H1 (cell line): ENCODE results near the gene FGF2. TPM values are rescaled to one million over a fixed set of nuclear protein-coding genes. Genes with fewer than 3 reads are reported as not detected.

Experiments
- CTCF ChIA-PET: fragments of 300-600 bp; sonication (Branson Sonifier 250); formaldehyde crosslinking; loops from one replicate; lab custom pipeline; 2021; ENCODE audit not compliant: partially characterized antibody; lab: Charles Lee
- POLR2A ChIA-PET: fragments of 300-600 bp; sonication (Branson Sonifier 250); formaldehyde crosslinking; loops from one replicate; lab custom pipeline; 2021; ENCODE audit warnings: inconsistent platforms; ENCODE audit not compliant: partially characterized antibody; lab: Charles Lee
- DNase-seq, 2 experiments: peaks; one replicate each; pipeline versions ENCODE4 v3.0.0 to v3.0.0-alpha.2; 2010 to 2022; ENCODE audit warnings: low spot score in 2 of 2, low read depth in 1 of 2, mixed read lengths in 1 of 2
- FAIRE-seq: peaks from 2 replicates; lab custom pipeline; 2011; peaks lifted over from hg19 to GRCh38; lab: Jason Lieb, UNC
- H2AFZ ChIP-seq: 2 replicates; pipeline ENCODE4 v1.8.1; 2012; ENCODE audit warnings: low read length, inconsistent platforms
- H2AK5ac ChIP-seq: 2 replicates; pipeline ENCODE4 v1.6.1; 2013; ENCODE audit warnings: low read depth, low read length
- H2BK120ac ChIP-seq: replicated peaks from 2 replicates; pipeline ENCODE3; 2013; ENCODE audit warnings: low read depth, low read length, inconsistent platforms
- H2BK12ac ChIP-seq: 2 replicates; pipeline ENCODE4 v1.6.1; 2013; ENCODE audit warnings: low read depth, low read length
- H2BK15ac ChIP-seq: 2 replicates; pipeline ENCODE4 v1.6.1; 2013; ENCODE audit warnings: low read length
- H2BK20ac ChIP-seq: 2 replicates; pipeline ENCODE4 v1.6.1; 2013; ENCODE audit warnings: low read length
- H2BK5ac ChIP-seq: 2 replicates; pipeline ENCODE4 v1.6.1; 2013; ENCODE audit warnings: low read depth, low read length
- H3K14ac ChIP-seq: 2 replicates; pipeline ENCODE4 v1.6.1; 2013; ENCODE audit warnings: inconsistent platforms; ENCODE audit not compliant: insufficient read length
- H3K18ac ChIP-seq: 2 replicates; pipeline ENCODE4 v1.6.1; 2013; ENCODE audit warnings: low read length; ENCODE audit errors: extremely low read depth
- H3K23ac ChIP-seq: 2 replicates; pipeline ENCODE4 v1.6.1; 2013; ENCODE audit warnings: inconsistent platforms; ENCODE audit not compliant: insufficient read length
- H3K23me2 ChIP-seq: 2 replicates; pipeline ENCODE4 v1.6.1; 2013; ENCODE audit warnings: low read depth, low read length
- H3K27ac ChIP-seq: 2 replicates; pipeline ENCODE4 v1.6.1; 2011; ENCODE audit warnings: low read depth, low read length, inconsistent platforms
- H3K27me3 ChIP-seq, 4 experiments: replicated peaks in 1 of 4; 1 replicate in 1 of 4; 2 replicates in 3 of 4; pipeline versions ENCODE4 v1.6.1 to v1.8.1; 2011 to 2013; ENCODE audit warnings: low read length in 3 of 4, mild to moderate bottlenecking in 3 of 4, inconsistent platforms in 2 of 4, mixed read lengths in 2 of 4, moderate library complexity in 1 of 4; ENCODE audit not compliant: control insufficient read depth in 3 of 4, insufficient read depth in 3 of 4; ENCODE audit errors: extremely low read depth in 1 of 4
- H3K36me3 ChIP-seq, 4 experiments: 2 replicates each; pipeline versions ENCODE4 v1.6.1 to v1.8.1; 2011 to 2013; ENCODE audit warnings: mild to moderate bottlenecking in 4 of 4, low read length in 3 of 4, moderate library complexity in 2 of 4, control low read depth in 1 of 4, inconsistent platforms in 1 of 4; ENCODE audit not compliant: insufficient read depth in 4 of 4, control insufficient read depth in 2 of 4
- H3K4ac ChIP-seq: replicated peaks from 2 replicates; pipeline ENCODE3; 2013; ENCODE audit warnings: low read length, low read depth, mixed read lengths, inconsistent platforms; ENCODE audit not compliant: insufficient read length
- H3K4me1 ChIP-seq, 4 experiments: replicated peaks in 1 of 4; 1 replicate in 1 of 4; 2 replicates in 3 of 4; pipeline versions ENCODE4 v1.6.1 to v1.8.1; 2011 to 2013; ENCODE audit warnings: low read length in 3 of 4, inconsistent platforms in 2 of 4, mixed read lengths in 1 of 4; ENCODE audit not compliant: insufficient read depth in 4 of 4, control insufficient read depth in 3 of 4
- H3K4me2 ChIP-seq, 2 experiments: 2 replicates each; pipeline versions ENCODE4 v1.6.1 to v1.8.1; 2011 to 2013; ENCODE audit warnings: low read depth in 2 of 2, low read length in 2 of 2, control low read depth in 1 of 2, inconsistent platforms in 1 of 2, mild to moderate bottlenecking in 1 of 2; ENCODE audit not compliant: insufficient read depth in 1 of 2
- H3K4me3 ChIP-seq, 4 experiments: fragments of 200-600, 300-600 bp in 1 of 4; sonication (generic), shearing (Covaris generic), sonication (Bioruptor Twin) in 1 of 4; 2 replicates each; pipeline versions ENCODE4 v1.5.1 to v1.8.1; 2011 to 2016; ENCODE audit warnings: low read length in 4 of 4, low read depth in 3 of 4, control low read depth in 2 of 4, inconsistent platforms in 2 of 4, mild to moderate bottlenecking in 2 of 4, mixed read lengths in 1 of 4, moderate library complexity in 1 of 4; ENCODE audit not compliant: insufficient read depth in 2 of 4; ENCODE audit errors: extremely low read depth in 1 of 4
- H3K56ac ChIP-seq: replicated peaks from 2 replicates; pipeline ENCODE3; 2013; ENCODE audit warnings: low read depth, mild to moderate bottlenecking, mixed read lengths, low read length, inconsistent platforms; ENCODE audit not compliant: insufficient read length
- H3K79me1 ChIP-seq: 2 replicates; pipeline ENCODE4 v1.6.1; 2013; ENCODE audit warnings: low read depth, low read length, control low read depth
- H3K79me2 ChIP-seq, 2 experiments: 2 replicates each; pipeline versions ENCODE4 v1.6.1 to v1.8.1; 2012 to 2013; ENCODE audit warnings: low read length in 2 of 2, mild to moderate bottlenecking in 2 of 2, inconsistent platforms in 1 of 2; ENCODE audit not compliant: insufficient read depth in 2 of 2, control insufficient read depth in 1 of 2
- H3K9ac ChIP-seq, 4 experiments: replicated peaks in 1 of 4; 1 replicate in 1 of 4; 2 replicates in 3 of 4; pipeline versions ENCODE4 v1.6.1 to v1.8.1; 2011 to 2013; ENCODE audit warnings: low read depth in 3 of 4, low read length in 3 of 4, control low read depth in 2 of 4, mild to moderate bottlenecking in 2 of 4, moderate library complexity in 2 of 4, inconsistent platforms in 1 of 4; ENCODE audit errors: extremely low read depth in 1 of 4
- H3K9me3 ChIP-seq, 2 experiments: 2 replicates each; pipeline versions ENCODE4 v1.6.1 to v1.8.1; 2012 to 2013; ENCODE audit warnings: mild to moderate bottlenecking in 2 of 2, moderate library complexity in 2 of 2, control low read depth in 1 of 2, inconsistent platforms in 1 of 2, low read depth in 1 of 2, low read length in 1 of 2, mixed read lengths in 1 of 2; ENCODE audit not compliant: insufficient read depth in 2 of 2
- H4K20me1 ChIP-seq, 2 experiments: replicated peaks in 1 of 2; 2 replicates each; pipeline versions ENCODE3 to v1.8.1; 2011 to 2013; ENCODE audit warnings: inconsistent platforms in 2 of 2, low read length in 2 of 2, mild to moderate bottlenecking in 1 of 2; ENCODE audit not compliant: insufficient read depth in 2 of 2, control insufficient read depth in 1 of 2
- H4K5ac ChIP-seq: 2 replicates; pipeline ENCODE4 v1.6.1; 2013; ENCODE audit warnings: low read length, low read depth, mixed read lengths, inconsistent platforms; ENCODE audit not compliant: insufficient read length
- H4K8ac ChIP-seq: 2 replicates; pipeline ENCODE4 v1.8.0; 2013; ENCODE audit warnings: mild to moderate bottlenecking, moderate library complexity, low read length, inconsistent platforms; ENCODE audit not compliant: insufficient read depth; ENCODE audit errors: extremely low read depth
- H4K91ac ChIP-seq: replicated peaks from 2 replicates; pipeline ENCODE3; 2013; ENCODE audit warnings: low read length, mixed read lengths, inconsistent platforms; ENCODE audit not compliant: insufficient read length
- KDM1A ChIP-seq: fragments of 200-600, 300-600 bp; sonication (generic); IDR thresholded peaks from 2 replicates; pipeline ENCODE4 v1.7.1; 2016; ENCODE audit warnings: mild to moderate bottlenecking, low read length, borderline replicate concordance
- POLR2A ChIP-seq, 2 experiments: IDR thresholded peaks; 1 replicate in 1 of 2; 2 replicates in 1 of 2; pipeline ENCODE4 v1.6.1; 2011; ENCODE audit warnings: low read depth in 2 of 2, low read length in 2 of 2, mild to moderate bottlenecking in 2 of 2; ENCODE audit errors: control extremely low read depth in 1 of 2
- RAD21 ChIP-seq, 2 experiments: IDR thresholded peaks in 1 of 2; conservative IDR thresholded peaks in 1 of 2; 2 replicates each; pipeline ENCODE4 v1.6.1; 2011; ENCODE audit warnings: low read depth in 2 of 2, low read length in 2 of 2, improper control_type of control experiment in 1 of 2, inconsistent platforms in 1 of 2, mild to moderate bottlenecking in 1 of 2, moderate library complexity in 1 of 2
- WGBS, 2 experiments: shearing (Covaris generic) in 1 of 2; methylation state at CpG; one replicate each; pipeline versions ENCODE4 v1.1.6 to v1.1.7; 2013 to 2015; ENCODE audit warnings: low lambda C conversion rate in 2 of 2, mixed read lengths in 2 of 2, inconsistent platforms in 1 of 2, low coverage in 1 of 2, missing lambda C conversion rate in 1 of 2; ENCODE audit not compliant: insufficient replicate concordance in 2 of 2, insufficient coverage in 1 of 2, insufficient read length in 1 of 2; ENCODE audit errors: extremely low coverage in 1 of 2, missing lambda C conversion rate in 1 of 2; 5-methylcytosine and 5-hydroxymethylcytosine counted together
- polyA plus RNA-seq, 7 experiments: library from polyadenylated mRNA; depleted of rRNA in 3 of 7; stranded (reverse) in 5 of 7; unstranded in 2 of 7; fragments of >200 nt in 5 of 7; fragments of 200-250 nt in 2 of 7; gene quantifications; 1 replicate in 5 of 7; 2 replicates in 1 of 7; 4 replicates in 1 of 7; pipeline versions ENCODE4 v1.2.1 to v1.2.3, GENCODE V29; 2011 to 2013; ENCODE audit warnings: missing spikeins in 2 of 7, mixed read lengths in 2 of 7
- total RNA-seq: library from RNA; stranded (reverse); fragmentation: NEBNext Ultra II Directional; extraction: Animal tissue kit (Norgen Biotek cat#: 25700); gene quantifications from 2 replicates; pipeline ENCODE4 v1.2.1, GENCODE V29; 2021

The FGF2 gene
- total and polyA plus RNA-seq, 2 of the 8 experiments (the other 6 are each of a cell fraction or from before 2014, with no cell fraction given): 23.4 to 145 TPM

GRCh38 chr4:122894827-122895226 is 68.2 kb downstream of the FGF2 start:
- Histone ChIP-seq H2BK120ac (no peak overlapping the region), H3K18ac (no peak overlapping the region), H3K79me2 (peaks cover 0 to 21% of the 10 kb centered on the region in 2 experiments; a peak in 2 of 4 replicates), H3K4me3 (no peak overlapping the region), H3K4me1 (no peaks in the 10 kb centered on the region), H3K9ac (no peak overlapping the region), H3K36me3 (peaks cover 0 to 78% (median 20%) of the 10 kb centered on the region in 4 experiments; a peak in 6 of 8 replicates), H4K8ac (no peak overlapping the region), H2AFZ (no peak overlapping the region), H4K5ac (no peak overlapping the region), H3K4ac (no peak overlapping the region), H3K9me3 (no peaks in the 10 kb centered on the region), H4K91ac (no peak overlapping the region), H2AK5ac (no peak overlapping the region), H3K23me2 (no peaks in the 10 kb centered on the region), H4K20me1 (peaks cover 3 to 5% of the 10 kb centered on the region in 2 experiments), H3K79me1 (peaks cover 2% of the 10 kb centered on the region; the same call in 1 of the 2 replicates), H3K4me2 (no peak overlapping the region), H3K14ac (no peak overlapping the region), H3K27me3 (peaks cover 0 to 2% (median 0%) of the 10 kb centered on the region in 4 experiments; a peak in 1 of 7 replicates), H3K23ac (no peak overlapping the region), H3K27ac (no peak overlapping the region), H2BK5ac (no peak overlapping the region), H2BK20ac (no peak overlapping the region), H3K56ac (no peak overlapping the region), H2BK15ac (no peak overlapping the region), H2BK12ac (no peak overlapping the region)
- ChIA-PET POLR2A (interaction anchor here (1.3 to 1.6 kb wide), 3 partner anchors 15 to 127 kb away, joined by 3 to 5 read pairs (median 3); no protein-coding TSS in a partner anchor), CTCF (interaction anchor here (0.7 kb wide), 1 partner anchor 93 kb away, joined by 3 read pairs; no protein-coding TSS in a partner anchor)
- FAIRE-seq (no peak), DNase-seq (no peak)
- WGBS, 2 experiments: 96% methylated on average over 3 of the region's 3 CpGs; no CpG with 5 or more reads in 1 of the 2 experiments
- no peak for TF ChIP-seq KDM1A
- TF ChIP-seq POLR2A (IDR thresholded peaks at IDR 0.05; ENCODE audit: control extremely low read depth in 1 of 2, low read depth in 2 of 2, low read length in 2 of 2): 0 out of 3 replicates have a peak, but pooled peaks of 1 of the 2 experiments have one; percentile 21
- TF ChIP-seq RAD21 (IDR thresholded peaks at IDR 0.05 in 1 of 2, conservative IDR thresholded peaks at IDR 0.05 in 1 of 2; ENCODE audit: low read depth in 2 of 2, low read length in 2 of 2): peak in 1 of 2 experiments; percentile 13; a peak in 1 of 4 replicates
